CD4-positive, CD25-positive, alpha-beta regulatory T cell (primary cell): ENCODE results near the gene CXCL8. TPM values are rescaled to one million over a fixed set of nuclear protein-coding genes. Genes with fewer than 3 reads are reported as not detected.

Source experiments
- ATAC-seq, 2 donors: fragments of 150-1000 bp; cut with Tn5 transposase; one replicate each; pipeline ENCODE4 v1.10.0; 2021; ENCODE audit warnings: low read depth in 2 of 2, moderate number of reproducible peaks in 2 of 2, moderate library complexity in 1 of 2
- DNase-seq, 3 donors: peaks; one replicate each; pipeline versions ENCODE4 v3.0.0 to v3.0.0-alpha.2; 2012 to 2022; ENCODE audit warnings: mixed read lengths in 1 of 3
- H3K27ac ChIP-seq: one replicate; pipeline ENCODE4 v1.7.0; 2013; ENCODE audit warnings: mild to moderate bottlenecking, low read length; ENCODE audit not compliant: insufficient read depth, poor library complexity, severe bottlenecking
- H3K27me3 ChIP-seq: one replicate; pipeline ENCODE4 v1.7.0; 2013; ENCODE audit warnings: low read length; ENCODE audit not compliant: control insufficient read depth, insufficient read depth
- H3K36me3 ChIP-seq: one replicate; pipeline ENCODE4 v1.7.0; 2013; ENCODE audit warnings: mild to moderate bottlenecking, low read length, moderate library complexity; ENCODE audit not compliant: control insufficient read depth, insufficient read depth
- H3K4me1 ChIP-seq: 2 replicates; pipeline ENCODE4 v1.7.0; 2013; ENCODE audit warnings: mild to moderate bottlenecking, low read length; ENCODE audit not compliant: insufficient read depth, control insufficient read depth, poor library complexity, severe bottlenecking
- H3K4me3 ChIP-seq: one replicate; pipeline ENCODE4 v1.7.0; 2013; ENCODE audit warnings: low read depth, mild to moderate bottlenecking, low read length, moderate library complexity
- H3K9me3 ChIP-seq, 2 experiments: 1 replicate in 1 of 2; 2 replicates in 1 of 2; pipeline ENCODE4 v1.7.0; 2013; ENCODE audit warnings: low read length in 2 of 2, mild to moderate bottlenecking in 1 of 2, moderate library complexity in 1 of 2; ENCODE audit not compliant: control insufficient read depth in 2 of 2
- H3K27ac Mint-ChIP-seq, 3 donors: one replicate each; pipeline ENCODE4 v1.8.0; 2020 to 2022; ENCODE audit warnings: mild to moderate bottlenecking in 3 of 3, mixed read lengths in 3 of 3, moderate library complexity in 2 of 3
- H3K27me3 Mint-ChIP-seq: one replicate; pipeline ENCODE4 v1.8.0; 2022; ENCODE audit warnings: mild to moderate bottlenecking, mixed read lengths
- H3K36me3 Mint-ChIP-seq: one replicate; pipeline ENCODE4 v1.8.0; 2020; ENCODE audit warnings: mixed read lengths
- H3K4me1 Mint-ChIP-seq, 4 donors: one replicate each; pipeline ENCODE4 v1.8.0; 2020 to 2022; ENCODE audit warnings: mixed read lengths in 4 of 4, mild to moderate bottlenecking in 1 of 4
- H3K4me3 Mint-ChIP-seq, 4 donors: one replicate each; pipeline ENCODE4 v1.8.0; 2020 to 2022; ENCODE audit warnings: mild to moderate bottlenecking in 4 of 4, mixed read lengths in 4 of 4, moderate library complexity in 3 of 4
- H3K9me3 Mint-ChIP-seq, 7 donors: one replicate each; pipeline ENCODE4 v1.8.0; 2020 to 2022; ENCODE audit warnings: mixed read lengths in 7 of 7, mild to moderate bottlenecking in 3 of 7, moderate library complexity in 2 of 7
- polyA plus RNA-seq, 4 donors: library from polyadenylated mRNA; unstranded; fragments of 300-500 nt; fragmentation: Illumina TruSeq; gene quantifications; one replicate each; pipeline ENCODE4 v1.2.3, GENCODE V29; 2021
- total RNA-seq: library from RNA; stranded (reverse); gene quantifications from one replicate; pipeline ENCODE4 v1.2.3, GENCODE V29; 2022

The CXCL8 gene
- total and polyA plus RNA-seq, 5 donors from 2014 or later = 0.14 to 0.52 (median 0.31) TPM; not detected in 2

DNA sequence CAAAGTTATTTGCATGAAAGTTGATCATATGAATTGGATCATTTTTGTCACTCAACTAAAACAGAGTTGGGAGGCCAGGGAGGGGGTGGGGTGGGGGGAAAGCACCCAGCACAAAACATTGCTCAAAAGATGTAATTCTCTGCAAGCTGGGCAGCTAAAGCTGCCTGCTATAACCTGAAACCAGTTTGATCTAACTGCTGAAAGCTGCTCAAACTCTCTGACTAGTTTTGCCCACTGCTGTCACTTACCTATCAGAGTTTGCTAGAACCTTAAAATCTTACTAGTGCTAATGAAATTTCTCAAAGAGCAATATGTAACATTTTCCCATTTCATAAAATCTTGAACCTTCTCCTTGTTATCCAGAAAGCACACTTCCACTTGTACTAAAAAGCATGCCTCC lies 10.4 kb downstream of the CXCL8 start:
- Mint-ChIP-seq H3K4me3 (no peak overlapping the region), H3K4me1 (no peaks in the 10 kb centered on the region), H3K27ac (no peak overlapping the region), H3K9me3 (peaks cover 0 to 3% (median 2%) of the 10 kb centered on the region in 7 donors), H3K27me3 (no peaks in the 10 kb centered on the region), H3K36me3 (no peaks in the 10 kb centered on the region)
- no peak for ATAC-seq
- no peaks in the 10 kb centered on the region for H3K4me1 ChIP-seq
- DNase-seq = no peak
- no peaks in the 10 kb centered on the region for H3K9me3 ChIP-seq
- H3K27me3 ChIP-seq = no peaks in the 10 kb centered on the region
- no peak overlapping the region for H3K27ac ChIP-seq
- no peak overlapping the region for H3K4me3 ChIP-seq
- no peaks in the 10 kb centered on the region for H3K36me3 ChIP-seq

- Histone ChIP-seq H3K36me3 (no peaks in the 10 kb centered on the region), H3K4me3 (no peak overlapping the region), H3K4me1 (no peaks in the 10 kb centered on the region), H3K27me3 (no peaks in the 10 kb centered on the region), H3K27ac (no peak overlapping the region), H3K9me3 (no peaks in the 10 kb centered on the region)
- DNase-seq = no peak
- Mint-ChIP-seq H3K27ac (no peak overlapping the region), H3K27me3 (no peaks in the 10 kb centered on the region), H3K9me3 (peaks cover 0 to 3% (median 2%) of the 10 kb centered on the region in 7 donors), H3K36me3 (no peaks in the 10 kb centered on the region), H3K4me3 (no peak overlapping the region), H3K4me1 (no peaks in the 10 kb centered on the region)
- no peak for ATAC-seq
These were observed 10.8 kb downstream of the CXCL8 start for GRCh38 chr4:73751166-73751565.

DNA sequence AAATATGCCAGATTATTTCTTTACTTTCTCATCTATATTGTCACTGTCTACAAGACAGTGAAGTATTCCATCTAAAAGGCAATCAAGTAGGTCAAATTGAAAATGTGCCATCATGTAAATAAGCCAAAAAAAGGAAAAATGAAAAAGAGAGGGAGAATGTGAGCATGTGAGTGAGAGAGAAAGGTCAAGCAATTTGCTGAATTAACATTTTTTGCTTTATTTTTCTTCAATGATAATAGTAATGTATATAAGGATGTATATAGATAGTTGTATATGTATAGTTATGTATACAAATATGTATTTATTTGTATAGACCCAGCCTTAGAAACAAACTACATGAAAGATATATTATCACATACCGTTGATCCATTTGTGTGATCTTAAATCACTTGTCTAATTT lies 11.5 kb downstream of the CXCL8 start:
- H3K4me1 Mint-ChIP-seq = no peaks in the 10 kb centered on the region
- no peak overlapping the region for H3K27ac Mint-ChIP-seq
- Histone ChIP-seq H3K36me3 (no peaks in the 10 kb centered on the region), H3K27me3 (no peaks in the 10 kb centered on the region), H3K4me1 (no peaks in the 10 kb centered on the region), H3K4me3 (no peak overlapping the region), H3K27ac (no peak overlapping the region), H3K9me3 (no peaks in the 10 kb centered on the region)
- no peaks in the 10 kb centered on the region for H3K27me3 Mint-ChIP-seq
- peaks cover 0 to 3% (median 2%) of the 10 kb centered on the region in 7 donors for H3K9me3 Mint-ChIP-seq
- H3K36me3 Mint-ChIP-seq = no peaks in the 10 kb centered on the region
- ATAC-seq (no peak), DNase-seq (no peak)
- no peak overlapping the region for H3K4me3 Mint-ChIP-seq

- Histone ChIP-seq H3K36me3 (no peaks in the 10 kb centered on the region), H3K9me3 (no peaks in the 10 kb centered on the region), H3K4me3 (no peak overlapping the region), H3K27me3 (no peaks in the 10 kb centered on the region), H3K27ac (no peak overlapping the region), H3K4me1 (no peaks in the 10 kb centered on the region)
- Mint-ChIP-seq H3K4me1 (no peaks in the 10 kb centered on the region), H3K27ac (no peak overlapping the region), H3K9me3 (peaks cover 0 to 3% (median 2%) of the 10 kb centered on the region in 7 donors), H3K27me3 (no peaks in the 10 kb centered on the region), H3K4me3 (no peak overlapping the region), H3K36me3 (no peaks in the 10 kb centered on the region)
- no peak for DNase-seq
- ATAC-seq = no peak
These were observed 12.1 kb downstream of the CXCL8 start for GRCh38 chr4:73752424-73752823.

- no peaks in the 10 kb centered on the region for H3K27me3 Mint-ChIP-seq
- no peak for DNase-seq
- Histone ChIP-seq H3K27me3 (no peaks in the 10 kb centered on the region), H3K9me3 (no peaks in the 10 kb centered on the region), H3K4me1 (no peaks in the 10 kb centered on the region), H3K27ac (no peak overlapping the region), H3K4me3 (no peak overlapping the region), H3K36me3 (no peaks in the 10 kb centered on the region)
- no peak overlapping the region for H3K4me3 Mint-ChIP-seq
- H3K4me1 Mint-ChIP-seq = no peaks in the 10 kb centered on the region
- peaks cover 0 to 3% (median 0%) of the 10 kb centered on the region in 7 donors for H3K9me3 Mint-ChIP-seq
- H3K36me3 Mint-ChIP-seq = no peaks in the 10 kb centered on the region
- no peak overlapping the region for H3K27ac Mint-ChIP-seq
- ATAC-seq = no peak
These were observed 12.8 kb downstream of the CXCL8 start for GRCh38 chr4:73753215-73753614.

DNA sequence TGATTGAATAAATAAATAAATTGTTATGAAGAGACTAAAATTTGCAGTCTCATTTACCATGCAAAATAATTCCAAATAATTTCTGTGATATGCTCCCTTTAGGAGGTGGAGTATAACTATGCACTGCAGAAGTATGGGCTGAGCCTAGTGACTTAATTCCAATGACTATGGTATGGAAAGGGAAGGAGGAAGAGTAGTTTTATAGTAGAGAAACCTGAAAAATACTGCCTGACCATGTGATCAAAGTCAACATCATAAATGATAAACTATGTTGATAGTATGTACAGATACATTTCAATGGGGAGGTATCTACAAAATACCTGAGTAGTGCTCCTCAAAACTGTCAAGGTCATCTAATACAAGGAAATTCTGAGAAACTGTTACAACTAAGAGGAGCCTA lies 14.6 kb downstream of the CXCL8 start:
- Mint-ChIP-seq H3K27me3 (no peaks in the 10 kb centered on the region), H3K4me1 (no peaks in the 10 kb centered on the region), H3K27ac (no peak overlapping the region), H3K9me3 (peaks cover 0 to 3% (median 0%) of the 10 kb centered on the region in 7 donors), H3K4me3 (no peak overlapping the region), H3K36me3 (no peaks in the 10 kb centered on the region)
- Histone ChIP-seq H3K9me3 (no peaks in the 10 kb centered on the region), H3K36me3 (no peaks in the 10 kb centered on the region), H3K27me3 (no peaks in the 10 kb centered on the region), H3K4me3 (no peak overlapping the region), H3K4me1 (no peaks in the 10 kb centered on the region), H3K27ac (no peak overlapping the region)
- ATAC-seq = no peak
- DNase-seq = no peak

DNA sequence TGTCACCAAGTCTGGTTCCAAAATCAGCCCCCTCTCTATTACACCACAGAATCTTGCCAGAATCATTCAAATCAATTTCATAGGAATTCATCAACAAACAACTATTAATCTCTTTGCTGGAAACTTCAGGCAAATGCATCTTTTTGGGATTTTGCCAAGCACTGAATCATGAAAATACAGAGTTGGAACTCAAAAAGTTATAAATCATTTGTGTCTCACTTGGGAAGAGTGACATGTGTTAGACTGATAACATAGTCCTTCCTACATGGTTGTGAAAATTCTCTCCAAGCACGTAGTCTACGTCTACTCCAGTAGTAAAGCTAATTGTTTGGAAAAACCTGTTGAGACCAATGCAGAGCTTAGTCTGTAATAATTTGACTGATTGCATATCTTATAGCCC lies 19.0 kb downstream of the CXCL8 start:
- ATAC-seq = no peak
- no peak overlapping the region for H3K27ac Mint-ChIP-seq
- no peaks in the 10 kb centered on the region for H3K36me3 Mint-ChIP-seq

DNA sequence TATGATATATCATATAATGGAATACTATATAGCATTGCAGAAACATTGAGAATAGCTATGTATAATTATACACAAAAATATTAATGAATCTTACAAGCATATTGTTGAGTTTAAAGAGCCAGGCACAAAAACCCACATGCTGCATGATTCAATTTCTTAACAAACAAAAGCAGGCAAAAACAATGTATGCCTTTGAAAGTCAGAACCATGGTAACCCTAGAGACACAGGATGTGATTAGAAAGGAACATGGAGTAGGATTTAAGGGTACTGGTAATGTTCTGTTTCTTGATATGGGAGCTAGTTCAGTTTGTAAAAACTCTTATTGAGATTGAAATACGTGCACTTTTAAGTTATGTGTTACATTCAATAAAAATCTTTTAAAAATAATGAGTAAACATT lies 21.5 kb downstream of the CXCL8 start:
- DNase-seq (no peak), ATAC-seq (no peak)
- H3K27ac ChIP-seq = no peak overlapping the region
- H3K27me3 Mint-ChIP-seq = no peaks in the 10 kb centered on the region
- no peaks in the 10 kb centered on the region for H3K4me1 Mint-ChIP-seq
- H3K36me3 Mint-ChIP-seq = no peaks in the 10 kb centered on the region
- H3K9me3 ChIP-seq = no peaks in the 10 kb centered on the region
- H3K4me1 ChIP-seq = no peaks in the 10 kb centered on the region
- peaks cover 0 to 4% (median 0%) of the 10 kb centered on the region in 7 donors for H3K9me3 Mint-ChIP-seq
- H3K4me3 Mint-ChIP-seq = no peak overlapping the region
- H3K27ac Mint-ChIP-seq = no peak overlapping the region
- H3K36me3 ChIP-seq = no peaks in the 10 kb centered on the region
- no peaks in the 10 kb centered on the region for H3K27me3 ChIP-seq
- H3K4me3 ChIP-seq = no peak overlapping the region

More for the DNA sequence above, 19.0 kb downstream of the CXCL8 start:
- Histone ChIP-seq H3K9me3 (no peaks in the 10 kb centered on the region), H3K4me3 (no peak overlapping the region), H3K27ac (no peak overlapping the region), H3K36me3 (no peaks in the 10 kb centered on the region), H3K27me3 (no peaks in the 10 kb centered on the region), H3K4me1 (no peaks in the 10 kb centered on the region)
- no peaks in the 10 kb centered on the region for H3K27me3 Mint-ChIP-seq
- no peak overlapping the region for H3K4me3 Mint-ChIP-seq
- H3K4me1 Mint-ChIP-seq = no peaks in the 10 kb centered on the region
- peaks cover 0 to 2% (median 0%) of the 10 kb centered on the region in 7 donors for H3K9me3 Mint-ChIP-seq
- no peak for DNase-seq
